OCI-LY3 (cell line): ENCODE measurements around the gene TGFBR1.
A peak's percentile ranks its signal among the peaks of the same experiment; 100 is the strongest.

Experiments used
- H2AFZ ChIP-seq: fragments of 200-600, 300-600 bp; shearing (Covaris generic); 2 replicates; pipeline ENCODE4 v1.6.0; 2014; ENCODE audit warnings: antibody characterized with exemption, low read depth, low read length
- H3K27ac ChIP-seq: fragments of 200-600, 300-600 bp; sonication (generic); 2 replicates; pipeline ENCODE4 v1.5.1; 2014; ENCODE audit warnings: mild to moderate bottlenecking, low read length, moderate library complexity, mixed read lengths
- H3K27me3 ChIP-seq: fragments of 200-600, 300-600 bp; sonication (generic); 2 replicates; pipeline ENCODE4 v1.6.1; 2014; ENCODE audit warnings: low read depth, low read length, mixed read lengths
- H3K36me3 ChIP-seq: fragments of 200-600, 300-600 bp; sonication (generic); replicated peaks from 2 replicates; pipeline ENCODE3; 2014; ENCODE audit warnings: low read depth, low read length, mixed read lengths
- H3K4me1 ChIP-seq: fragments of 300-600, 200-600 bp; sonication (generic); 2 replicates; pipeline ENCODE4 v1.6.1; 2014; ENCODE audit warnings: low read length, mixed read lengths
- H3K4me2 ChIP-seq: fragments of 200-600, 300-600 bp; sonication (generic); 2 replicates; pipeline ENCODE4 v1.6.1; 2014; ENCODE audit warnings: low read length, mixed read lengths
- H3K4me3 ChIP-seq: fragments of 300-600, 200-600 bp; sonication (generic); 2 replicates; pipeline ENCODE4 v1.5.1; 2014; ENCODE audit warnings: antibody characterized with exemption, mild to moderate bottlenecking, low read length, moderate library complexity
- H3K79me2 ChIP-seq: fragments of 300-600, 200-600 bp; shearing (Covaris generic); 2 replicates; pipeline ENCODE4 v1.6.1; 2014; ENCODE audit warnings: mild to moderate bottlenecking, low read length, mixed read lengths
- H3K9ac ChIP-seq: fragments of 300-600, 200-600 bp; shearing (Covaris generic); 2 replicates; pipeline ENCODE4 v1.6.0; 2014; ENCODE audit warnings: mild to moderate bottlenecking, low read length, moderate library complexity
- H3K9me3 ChIP-seq: fragments of 200-600, 300-600 bp; shearing (Covaris generic); 2 replicates; pipeline ENCODE4 v1.6.1; 2014; ENCODE audit warnings: low read length, mixed read lengths; ENCODE audit not compliant: insufficient read depth
- H4K20me1 ChIP-seq: fragments of 200-600, 300-600 bp; sonication (generic); 2 replicates; pipeline ENCODE4 v1.6.1; 2016; ENCODE audit warnings: low read length, mixed read lengths; ENCODE audit not compliant: insufficient read depth
- EZH2phosphoT487 ChIP-seq: fragments of 200-600 bp; shearing (Covaris generic); IDR thresholded peaks from 2 replicates; pipeline ENCODE4 v1.6.1; 2018; ENCODE audit warnings: antibody characterized with exemption, mixed run types, low read depth
- TF ChIP-seq, protein P1 (sequence below): fragments of 200-600, 300-600 bp; sonication (generic); IDR thresholded peaks from 2 replicates; pipeline ENCODE4 v1.5.1; 2014; ENCODE audit warnings: antibody characterized with exemption, low read length, low read depth

Gene TGFBR1

DNA sequence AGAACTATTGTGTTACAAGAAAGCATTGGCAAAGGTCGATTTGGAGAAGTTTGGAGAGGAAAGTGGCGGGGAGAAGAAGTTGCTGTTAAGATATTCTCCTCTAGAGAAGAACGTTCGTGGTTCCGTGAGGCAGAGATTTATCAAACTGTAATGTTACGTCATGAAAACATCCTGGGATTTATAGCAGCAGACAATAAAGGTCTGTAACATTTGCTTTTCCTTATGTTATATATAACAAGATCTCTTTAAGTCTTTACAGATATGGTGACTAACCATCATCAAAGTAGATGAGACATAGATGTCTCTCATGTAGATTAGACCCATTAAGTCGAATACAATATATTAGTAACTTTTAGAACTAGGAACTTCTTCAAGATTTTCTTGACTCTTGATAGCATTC lies 33.0 kb downstream of the TGFBR1 start:
- H3K4me2 ChIP-seq = no peak overlapping the region
- H3K4me3 ChIP-seq = no peak overlapping the region
- H3K27ac ChIP-seq = no peak overlapping the region
- H3K79me2 ChIP-seq = peaks cover 3% of the 10 kb centered on the region; the same call in 1 of the 2 replicates
- no peak overlapping the region for H2AFZ ChIP-seq
- H3K27me3 ChIP-seq = no peaks in the 10 kb centered on the region
- peaks cover 46% of the 10 kb centered on the region for H3K4me1 ChIP-seq
- H3K36me3 ChIP-seq = peaks cover 25% of the 10 kb centered on the region
- H3K9me3 ChIP-seq = no peaks in the 10 kb centered on the region
- TF ChIP-seq, protein P1, sequence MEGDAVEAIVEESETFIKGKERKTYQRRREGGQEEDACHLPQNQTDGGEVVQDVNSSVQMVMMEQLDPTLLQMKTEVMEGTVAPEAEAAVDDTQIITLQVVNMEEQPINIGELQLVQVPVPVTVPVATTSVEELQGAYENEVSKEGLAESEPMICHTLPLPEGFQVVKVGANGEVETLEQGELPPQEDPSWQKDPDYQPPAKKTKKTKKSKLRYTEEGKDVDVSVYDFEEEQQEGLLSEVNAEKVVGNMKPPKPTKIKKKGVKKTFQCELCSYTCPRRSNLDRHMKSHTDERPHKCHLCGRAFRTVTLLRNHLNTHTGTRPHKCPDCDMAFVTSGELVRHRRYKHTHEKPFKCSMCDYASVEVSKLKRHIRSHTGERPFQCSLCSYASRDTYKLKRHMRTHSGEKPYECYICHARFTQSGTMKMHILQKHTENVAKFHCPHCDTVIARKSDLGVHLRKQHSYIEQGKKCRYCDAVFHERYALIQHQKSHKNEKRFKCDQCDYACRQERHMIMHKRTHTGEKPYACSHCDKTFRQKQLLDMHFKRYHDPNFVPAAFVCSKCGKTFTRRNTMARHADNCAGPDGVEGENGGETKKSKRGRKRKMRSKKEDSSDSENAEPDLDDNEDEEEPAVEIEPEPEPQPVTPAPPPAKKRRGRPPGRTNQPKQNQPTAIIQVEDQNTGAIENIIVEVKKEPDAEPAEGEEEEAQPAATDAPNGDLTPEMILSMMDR = no peak
- TF ChIP-seq EZH2phosphoT487 = no peak
- H4K20me1 ChIP-seq = no peaks in the 10 kb centered on the region
- no peak overlapping the region for H3K9ac ChIP-seq

DNA sequence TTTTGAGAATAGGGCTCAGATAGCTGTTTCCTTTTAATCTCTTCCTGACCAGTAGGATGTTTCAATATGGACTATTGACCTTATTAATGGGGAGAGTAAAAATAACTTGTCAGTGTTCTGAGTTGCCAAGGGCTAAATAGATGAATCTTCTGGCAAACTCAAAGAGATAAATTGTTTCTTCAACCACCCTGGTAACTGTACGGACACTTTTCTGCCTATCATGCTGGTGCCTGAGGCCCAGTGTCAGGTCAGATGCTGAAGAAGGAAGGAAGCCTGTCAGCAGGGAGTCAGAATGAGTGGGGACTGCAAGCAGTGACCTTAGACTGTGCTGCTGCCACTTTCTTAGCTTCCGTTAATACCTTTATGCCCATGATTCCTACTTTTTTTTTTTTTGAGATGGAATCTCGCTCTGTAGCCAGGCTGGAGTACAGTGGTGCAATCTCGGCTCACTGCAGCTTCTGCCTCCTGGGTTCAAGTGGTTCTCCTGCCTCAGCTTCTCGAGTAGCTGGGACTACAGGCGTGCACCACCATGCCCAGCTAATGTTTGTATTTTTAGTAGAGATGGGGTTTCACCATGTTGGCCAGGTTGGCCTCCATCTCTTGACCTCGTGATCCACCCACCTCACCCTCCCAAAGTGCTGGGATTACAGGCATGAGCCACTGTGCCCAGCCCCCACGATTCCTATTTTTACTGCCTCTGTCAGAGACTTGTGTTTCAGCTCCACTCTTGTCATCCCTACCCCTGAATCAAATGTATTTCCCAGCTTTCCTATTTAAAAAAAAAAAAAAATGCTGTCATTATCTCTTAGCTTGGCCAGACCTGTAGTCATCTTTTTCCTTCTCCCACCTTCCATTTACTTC lies 33.7 kb downstream of the TGFBR1 start:
- Histone ChIP-seq H3K27me3 (no peaks in the 10 kb centered on the region), H3K9ac (no peak overlapping the region), H3K79me2 (0 out of 2 replicates have a peak, but pooled peaks cover 3% of the 10 kb centered on the region), H3K27ac (no peak overlapping the region), H3K4me1 (peaks cover 41% of the 10 kb centered on the region), H3K4me2 (no peak overlapping the region), H3K9me3 (no peaks in the 10 kb centered on the region), H4K20me1 (no peaks in the 10 kb centered on the region), H3K4me3 (no peak overlapping the region), H3K36me3 (peaks cover 29% of the 10 kb centered on the region), H2AFZ (no peak overlapping the region)
- TF ChIP-seq, protein P1 = no peak
- TF ChIP-seq EZH2phosphoT487 = no peak

DNA sequence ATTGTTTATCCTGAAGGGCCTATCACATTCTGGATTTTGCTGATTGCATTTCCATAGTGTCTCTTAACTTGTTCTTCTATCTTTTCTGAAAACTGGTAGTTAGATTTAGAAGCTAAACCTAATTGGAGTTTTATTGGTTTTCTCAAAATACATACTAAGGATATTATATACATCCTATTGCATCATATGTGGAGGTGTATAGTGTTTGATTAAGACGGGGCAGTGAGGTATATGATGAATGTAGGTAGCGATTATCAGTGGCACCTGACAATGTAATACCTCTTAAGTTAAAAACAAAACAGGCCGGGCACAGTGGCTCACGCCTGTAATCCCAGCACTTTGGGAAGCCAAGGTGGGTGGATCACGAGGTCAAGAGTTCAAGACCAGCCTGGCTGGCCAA lies 35.0 kb downstream of the TGFBR1 start:
- Histone ChIP-seq H3K9me3 (no peaks in the 10 kb centered on the region), H3K79me2 (0 out of 2 replicates have a peak, but pooled peaks cover 3% of the 10 kb centered on the region), H3K4me2 (no peak overlapping the region), H2AFZ (no peak overlapping the region), H3K4me1 (peaks cover 37% of the 10 kb centered on the region), H3K27me3 (no peaks in the 10 kb centered on the region), H3K36me3 (peaks cover 36% of the 10 kb centered on the region), H3K9ac (no peak overlapping the region), H3K27ac (no peak overlapping the region), H3K4me3 (no peak overlapping the region), H4K20me1 (no peaks in the 10 kb centered on the region)
- no peak for TF ChIP-seq EZH2phosphoT487
- TF ChIP-seq, protein P1 = no peak

DNA sequence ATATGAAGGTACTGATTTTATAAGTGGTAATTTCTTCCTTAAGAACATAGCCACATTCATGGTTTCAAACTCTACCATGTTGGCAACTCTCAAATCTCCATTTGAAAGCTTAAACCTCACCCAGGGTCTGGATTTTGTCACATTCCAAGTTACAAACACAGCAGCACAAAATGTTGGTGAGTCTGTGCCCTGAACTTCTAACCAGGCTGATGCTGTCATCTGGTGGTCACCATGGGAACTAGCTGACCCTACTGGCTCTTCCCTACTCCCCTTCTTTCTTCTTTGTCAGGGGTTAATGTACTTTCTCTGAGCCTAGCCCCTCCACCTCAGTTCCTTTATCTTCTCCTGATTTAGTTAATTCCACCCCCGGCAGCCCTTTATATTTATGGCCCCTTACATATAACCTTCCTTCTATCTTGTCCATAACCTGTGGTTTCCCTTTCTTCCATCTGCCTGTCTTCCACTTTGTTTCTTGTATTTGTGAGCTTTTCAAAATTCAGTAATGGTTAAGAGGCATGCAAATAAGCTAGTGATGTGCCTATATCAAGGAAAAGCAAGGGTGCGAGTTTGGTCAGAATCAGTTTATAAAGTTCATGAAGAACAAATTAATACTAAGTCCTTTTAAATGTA lies 35.9 kb downstream of the TGFBR1 start:
- Histone ChIP-seq H3K9me3 (no peaks in the 10 kb centered on the region), H3K79me2 (no peaks in the 10 kb centered on the region), H3K36me3 (peaks cover 46% of the 10 kb centered on the region), H3K27ac (no peak overlapping the region), H2AFZ (no peak overlapping the region), H3K4me3 (no peak overlapping the region), H3K9ac (no peak overlapping the region), H3K4me1 (peaks cover 34% of the 10 kb centered on the region), H3K27me3 (no peaks in the 10 kb centered on the region), H4K20me1 (no peaks in the 10 kb centered on the region), H3K4me2 (no peak overlapping the region)
- no peak for TF ChIP-seq EZH2phosphoT487
- TF ChIP-seq, protein P1 = peak; percentile 92
